Renal cortex interstitium (tissue), 11 donors: ENCODE measurements around the gene MT1HL1. TPM values are rescaled to one million over a fixed set of nuclear protein-coding genes. Genes with fewer than 3 reads are reported as not detected.
"Not testable (repeated sequence)": the region's sequence is repeated elsewhere in the genome, so short reads cannot be mapped to it uniquely, and the experiment has no call there.

Experiments used
- DNase-seq, 11 donors: peaks; one replicate each; pipeline ENCODE4 v3.0.0-alpha.2; 2013; ENCODE audit warnings: low read depth in 9 of 11, low spot score in 4 of 11; ENCODE audit errors: extremely low read depth in 1 of 11
- polyA plus RNA-seq, 3 donors: library from polyadenylated mRNA; unstranded; fragments of 120-200 nt; gene quantifications; one replicate each; pipeline ENCODE4 v1.2.1, GENCODE V29; 2013; ENCODE audit not compliant: insufficient read length in 3 of 3

The MT1HL1 gene
- polyA plus RNA-seq, 3 donors: not detected

GRCh38 chr1:236983818-236984217, 20.4 kb downstream of the MT1HL1 start:
- DNase-seq: no peak

GRCh38 chr1:236982380-236982779, 21.9 kb downstream of the MT1HL1 start:
- DNase-seq: no peak

GRCh38 chr1:236981431-236981830, 22.8 kb downstream of the MT1HL1 start:
- not testable (repeated sequence) for DNase-seq

- DNase-seq: no peak
Measured at GRCh38 chr1:236980673-236981072, 23.6 kb downstream of the MT1HL1 start.

- no peak for DNase-seq
Measured at GRCh38 chr1:236979149-236979900, 24.9 kb downstream of the MT1HL1 start.

- DNase-seq: no peak
Measured at GRCh38 chr1:236978740-236979139, 25.5 kb downstream of the MT1HL1 start.

GRCh38 chr1:236975461-236975860, 28.8 kb downstream of the MT1HL1 start:
- no peak for DNase-seq

GRCh38 chr1:236974025-236974424, 30.2 kb downstream of the MT1HL1 start:
- not testable (repeated sequence) for DNase-seq

GRCh38 chr1:236966636-236967035, 37.6 kb downstream of the MT1HL1 start:
- DNase-seq: no peak

GRCh38 chr1:236963920-236964319, 40.3 kb downstream of the MT1HL1 start:
- DNase-seq: no peak

- no peak for DNase-seq
Measured at GRCh38 chr1:236959112-236959511, 45.1 kb downstream of the MT1HL1 start.

GRCh38 chr1:236957235-236957634, 47.0 kb downstream of the MT1HL1 start:
- DNase-seq: no peak

Other genes starting within 250 kb of the MT1HL1 start
- 10 to 100 TPM; 32.1 to 44.7 (median 37.0) TPM for gene MTR, start 209.1 kb downstream of the MT1HL1 start, polyA plus RNA-seq
- gene RYR2, start 37.7 kb upstream of the MT1HL1 start, polyA plus RNA-seq: 1 to 10 TPM; 1.2 to 1.4 (median 1.3) TPM